Cortex of kidney (tissue), 1 donor: ENCODE results near the gene OR10W1.

Source experiments
- DNase-seq: peaks from one replicate; lab custom pipeline; 2025; lab: John Stamatoyannopoulos, UW

The OR10W1 gene, protein sequence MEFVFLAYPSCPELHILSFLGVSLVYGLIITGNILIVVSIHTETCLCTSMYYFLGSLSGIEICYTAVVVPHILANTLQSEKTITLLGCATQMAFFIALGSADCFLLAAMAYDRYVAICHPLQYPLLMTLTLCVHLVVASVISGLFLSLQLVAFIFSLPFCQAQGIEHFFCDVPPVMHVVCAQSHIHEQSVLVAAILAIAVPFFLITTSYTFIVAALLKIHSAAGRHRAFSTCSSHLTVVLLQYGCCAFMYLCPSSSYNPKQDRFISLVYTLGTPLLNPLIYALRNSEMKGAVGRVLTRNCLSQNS

DNA sequence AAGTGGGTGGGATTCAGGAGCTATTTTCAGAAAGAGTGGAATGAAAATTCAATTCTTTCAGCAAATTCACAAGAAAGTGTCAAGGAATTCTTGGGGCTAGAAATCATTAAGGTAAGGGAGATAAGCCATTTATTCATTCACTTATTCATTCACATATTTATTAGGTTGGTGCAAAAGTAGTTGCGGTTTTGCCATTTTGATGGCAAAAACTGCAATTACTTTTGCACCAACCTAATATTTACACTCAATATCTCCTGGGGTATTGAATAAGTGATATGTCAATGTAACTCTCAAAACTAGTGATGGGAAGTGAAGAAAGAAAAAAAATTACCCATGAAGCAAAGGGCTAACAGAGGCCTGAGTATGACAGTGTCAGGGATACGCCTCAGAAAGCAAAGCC lies at the start of gene OR10W1:
OR10W1 (minus strand) TSS at position 119 of the 400 bp plus-strand sequence. CDS start 402 bp downstream, outside the sequence.
- DNase-seq: no peak

DNA sequence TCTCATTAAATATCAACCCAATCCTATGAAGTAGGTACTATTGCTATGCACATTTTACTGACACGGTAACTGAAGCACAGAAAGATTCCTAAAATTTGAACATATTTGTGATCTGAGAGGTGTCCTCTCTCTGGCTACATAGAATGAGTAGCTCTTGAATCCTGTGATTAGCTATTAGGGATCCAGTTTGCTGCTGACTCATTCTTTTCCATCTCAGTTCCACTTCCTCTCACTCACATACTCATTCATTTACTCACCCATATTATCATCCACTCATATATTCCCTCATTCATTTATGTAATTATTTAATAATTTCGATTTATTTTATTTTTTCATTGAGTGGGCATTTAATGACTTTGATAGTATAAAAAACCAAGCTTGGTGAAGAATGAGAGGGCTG lies 48.1 kb upstream of the OR10W1 start:
- no peak for DNase-seq

DNA sequence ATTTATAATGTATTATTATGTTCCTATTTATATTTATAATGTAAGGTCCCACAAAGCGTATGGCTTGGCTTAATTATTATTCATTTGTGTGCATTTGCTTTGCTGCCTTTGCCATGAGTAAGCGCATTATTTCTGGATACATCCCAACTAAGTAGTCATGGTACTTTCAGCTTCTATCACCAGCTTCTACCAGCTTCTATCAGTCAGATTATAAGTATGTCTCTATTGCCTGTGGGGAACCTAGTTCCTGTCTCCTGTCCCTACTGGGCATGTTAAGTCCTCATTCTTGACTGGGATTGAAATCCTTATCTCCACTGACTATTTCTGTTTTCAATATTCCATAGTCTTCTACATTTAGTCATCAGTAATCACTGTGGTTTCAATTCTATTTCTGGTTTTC lies 33.5 kb upstream of the OR10W1 start:
- DNase-seq: no peak

DNA sequence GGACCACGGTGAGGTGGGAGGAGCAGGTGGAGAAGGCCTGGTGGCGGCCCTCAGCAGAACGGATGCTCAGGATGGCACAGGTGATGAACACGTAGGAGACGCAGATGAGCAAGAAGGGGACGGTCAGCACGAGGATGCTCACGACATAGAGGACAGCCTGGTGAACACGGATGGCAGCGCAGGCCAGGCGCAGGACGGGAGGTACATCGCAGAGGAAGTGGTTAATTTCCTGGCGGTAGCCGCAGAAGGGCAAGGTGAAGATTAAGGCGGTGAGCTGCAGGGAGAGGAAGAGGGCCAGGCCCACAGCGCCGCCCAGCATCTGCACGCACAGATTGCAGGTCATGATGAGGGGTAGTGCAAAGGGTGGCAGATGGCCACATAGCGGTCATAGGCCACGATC lies 24.0 kb upstream of the OR10W1 start:
- no peak for DNase-seq

DNA sequence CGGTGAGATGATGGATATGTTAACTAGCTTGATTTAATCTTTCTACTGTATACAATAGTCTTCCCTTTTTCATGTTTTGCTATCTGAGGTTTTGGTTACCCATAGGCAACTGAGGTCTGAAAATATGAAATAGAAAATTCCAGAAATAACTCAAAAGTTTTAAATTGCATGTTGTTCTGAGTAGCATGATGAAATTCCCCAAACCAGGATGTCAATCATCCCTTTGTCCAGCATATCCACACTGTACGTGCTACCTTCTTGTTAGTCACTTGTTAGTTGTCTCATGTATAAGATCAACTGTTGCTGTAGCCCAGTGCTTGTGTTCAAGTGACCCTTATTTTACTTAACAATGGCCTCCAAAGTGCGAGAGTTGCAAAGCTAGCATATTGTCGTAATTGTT lies 21.2 kb upstream of the OR10W1 start:
- no peak for DNase-seq

DNA sequence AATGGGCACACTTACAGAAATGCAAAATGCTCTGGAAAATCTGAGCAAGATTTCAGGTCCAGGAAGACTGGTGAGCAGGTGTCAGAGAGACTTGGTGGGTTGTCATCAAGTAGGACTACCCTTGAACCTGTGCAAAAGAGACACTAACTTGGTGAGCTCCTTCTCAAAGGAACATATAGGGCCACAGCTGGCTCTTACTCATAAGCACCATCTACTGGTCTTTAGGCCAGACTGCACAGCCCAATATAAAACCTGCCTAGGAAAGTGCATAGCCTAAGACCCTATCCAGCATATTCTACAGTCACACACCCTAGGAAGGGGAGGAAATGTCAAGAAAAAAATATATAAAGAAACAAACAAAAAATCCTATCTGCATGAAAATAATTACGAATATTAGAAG lies 18.2 kb upstream of the OR10W1 start:
- no peak for DNase-seq

DNA sequence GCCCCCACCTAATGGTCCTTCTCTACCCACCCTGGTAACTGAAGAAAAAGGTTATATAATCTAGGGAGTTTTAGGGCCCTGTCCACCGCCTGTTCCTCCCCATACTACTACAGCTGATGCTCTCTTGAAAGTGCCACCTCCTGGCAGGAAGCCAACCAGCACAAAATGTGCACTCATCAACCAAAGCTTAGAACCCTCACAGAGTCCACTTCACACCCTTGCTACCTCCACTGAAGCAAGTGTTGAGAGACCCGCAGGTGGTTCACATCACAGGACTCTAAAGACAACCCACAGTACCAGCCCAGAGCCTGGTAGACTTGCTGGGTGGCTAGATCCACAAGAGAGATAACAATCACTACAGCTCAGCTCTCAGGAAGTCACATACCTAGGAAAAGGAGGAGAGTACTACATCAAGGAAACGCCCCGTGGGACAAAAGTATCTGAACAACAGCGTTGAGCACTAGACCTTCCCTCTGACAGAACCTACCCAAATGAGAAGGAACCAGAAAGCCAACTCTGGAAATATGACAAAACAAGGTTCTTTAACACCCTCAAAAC lies 17.5 kb upstream of the OR10W1 start:
- no peak for DNase-seq

DNA sequence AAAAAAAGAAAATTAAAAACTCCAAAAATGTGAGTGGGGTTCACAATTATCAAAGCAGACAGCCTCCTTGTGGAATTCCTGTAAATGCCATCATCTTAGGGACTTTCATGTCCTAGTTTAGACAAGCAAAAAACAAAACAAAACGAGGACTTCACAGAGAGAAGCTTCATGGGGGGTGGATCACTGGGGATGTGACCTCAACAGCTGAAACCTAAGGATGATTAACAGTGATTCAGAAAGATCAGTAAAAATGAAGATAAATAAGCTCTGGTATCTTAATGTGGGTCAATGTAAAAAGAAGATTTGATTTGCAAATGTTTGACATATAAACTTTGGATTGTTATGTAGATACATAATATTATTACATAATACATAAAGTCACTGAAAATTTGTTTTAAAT lies 8.1 kb upstream of the OR10W1 start:
- no peak for DNase-seq

DNA sequence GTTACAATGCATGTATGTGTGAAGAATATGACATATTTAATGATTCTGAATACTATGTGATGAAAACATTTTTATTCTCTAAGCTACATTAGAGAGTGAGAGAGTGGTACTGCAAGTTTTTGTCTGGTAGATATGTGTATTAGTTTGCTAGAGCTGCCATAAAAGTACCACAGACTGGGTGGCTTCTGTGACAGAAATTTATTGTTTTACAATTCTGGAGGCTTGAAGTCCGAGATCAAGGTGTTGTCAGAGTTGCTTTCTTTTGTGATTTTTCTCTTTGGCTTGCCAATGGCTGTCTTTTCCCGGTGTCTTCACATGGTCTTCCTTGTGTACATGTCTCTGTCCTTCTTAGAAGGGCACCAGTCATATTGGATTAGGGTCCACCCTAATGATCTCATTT lies 6.9 kb upstream of the OR10W1 start:
- DNase-seq: no peak

DNA sequence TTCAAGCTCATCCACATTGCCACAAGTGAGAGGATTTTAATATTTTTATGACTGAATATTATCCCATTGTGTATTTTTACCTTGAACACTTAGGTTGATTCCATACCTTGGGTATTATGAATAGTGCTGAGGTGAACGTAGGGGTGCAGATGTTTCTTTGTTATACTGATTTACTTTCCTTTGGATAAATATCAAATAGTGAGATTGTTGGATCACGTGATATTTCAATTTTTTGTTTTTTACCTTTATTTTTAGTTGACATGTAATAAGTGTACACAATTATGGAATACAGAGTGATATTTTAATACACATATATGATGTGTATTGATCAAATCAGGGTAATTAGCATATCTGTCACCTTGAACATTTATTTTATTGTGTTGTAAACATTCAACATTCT lies 8.1 kb downstream of the OR10W1 start:
- DNase-seq: no peak

DNA sequence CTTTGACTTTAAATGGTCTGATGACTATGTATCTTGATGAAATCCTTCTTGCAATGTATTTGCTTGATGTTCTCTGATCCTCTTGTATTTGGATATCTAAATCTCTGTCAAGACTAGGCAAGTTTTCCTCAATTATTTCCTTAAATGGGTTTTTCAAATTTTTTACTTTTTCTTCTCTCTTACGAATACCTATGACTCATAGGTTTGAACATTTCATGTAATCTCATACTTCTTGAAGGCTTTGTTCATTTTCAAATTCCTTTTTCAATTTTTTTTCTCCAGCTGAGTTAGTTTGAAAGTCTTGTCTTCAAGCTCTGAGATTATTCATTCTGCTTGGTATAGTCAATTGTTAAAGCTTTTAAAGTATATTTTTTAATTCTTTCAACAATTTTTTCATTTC lies 13.1 kb downstream of the OR10W1 start:
- DNase-seq: no peak

DNA sequence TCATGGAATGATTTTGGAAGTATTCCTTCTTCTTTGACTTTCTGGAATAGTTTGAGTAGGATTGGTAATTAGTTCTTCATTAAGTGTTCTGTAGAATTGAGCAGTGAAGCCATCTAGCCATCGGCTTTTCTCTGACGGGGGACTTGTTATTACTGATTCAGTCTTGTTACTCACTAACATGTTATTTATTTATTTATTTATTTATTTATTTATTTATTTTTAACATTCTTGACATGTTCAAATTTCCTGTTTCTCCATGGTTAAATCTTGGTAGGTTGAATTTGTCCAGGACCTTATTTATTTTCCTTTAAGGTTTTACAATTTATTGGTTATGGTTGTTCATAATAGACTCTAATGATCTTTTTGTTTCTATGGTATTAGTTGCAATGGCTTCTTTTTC lies 24.1 kb downstream of the OR10W1 start:
- no peak for DNase-seq

DNA sequence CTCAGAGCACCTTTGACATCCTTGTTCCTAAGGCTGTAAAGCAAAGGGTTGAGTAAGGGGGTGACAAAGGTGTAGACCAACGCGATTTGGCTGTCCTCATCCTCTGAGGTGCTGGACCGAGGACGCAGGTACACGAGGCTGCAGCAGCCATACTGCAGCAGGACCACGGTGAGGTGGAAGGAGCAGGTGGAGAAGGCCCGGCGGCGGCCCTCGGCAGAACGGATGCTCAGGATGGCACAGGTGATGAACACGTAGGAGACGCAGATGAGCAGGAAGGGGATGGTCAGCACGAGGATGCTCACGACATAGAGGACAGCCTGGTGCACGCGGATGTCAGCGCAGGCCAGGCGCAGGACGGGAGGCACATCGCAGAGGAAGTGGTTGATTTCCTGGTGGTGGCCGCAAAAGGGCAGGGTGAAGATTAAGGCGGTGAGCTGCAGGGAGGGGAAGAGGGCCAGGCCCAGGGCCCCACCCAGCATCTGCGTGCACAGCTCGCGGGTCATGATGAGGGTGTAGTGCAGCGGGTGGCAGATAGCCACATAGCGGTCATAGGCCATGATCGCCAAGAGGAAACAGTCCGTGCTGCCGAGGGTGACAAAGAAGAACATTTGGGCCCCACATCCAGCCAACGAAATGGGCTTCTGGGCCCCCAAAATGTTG lies 40.0 kb downstream of the OR10W1 start:
- DNase-seq: no peak

DNA sequence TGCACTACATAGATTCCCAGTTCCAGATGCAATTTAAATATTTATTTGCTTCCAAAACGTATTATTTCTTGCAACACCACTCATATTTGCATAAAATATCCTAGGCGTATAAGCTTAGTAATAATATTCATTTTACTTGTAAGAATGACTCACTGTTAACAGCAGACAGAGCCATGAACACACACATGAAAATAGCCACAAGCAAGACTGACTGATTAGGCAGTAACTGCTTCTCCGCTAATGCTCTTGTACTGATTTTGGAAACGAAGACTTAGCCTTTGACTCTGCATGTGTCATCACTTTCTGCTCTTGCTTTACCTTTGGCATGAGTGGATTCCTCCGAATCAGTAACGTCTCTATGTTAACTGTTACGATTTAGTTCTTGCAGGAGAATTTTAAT lies 45.3 kb downstream of the OR10W1 start:
- DNase-seq: no peak
